RPMI7951 (cell line): ENCODE results near the gene MECR. TPM values are rescaled to one million over a fixed set of nuclear protein-coding genes. Genes with fewer than 3 reads are reported as not detected.
A peak's percentile ranks its signal among the peaks of the same experiment; 100 is the strongest.

ENCODE experiments used
- DNase-seq: peaks from one replicate; pipeline ENCODE4 v3.0.0-alpha.2; 2012; ENCODE audit warnings: low read depth
- total RNA-seq: library from RNA; depleted of rRNA; stranded (reverse); fragments of >200 nt; shearing (Covaris generic); gene quantifications from 2 replicates; pipeline ENCODE4 v1.2.3, GENCODE V29; 2014

Gene MECR
- total RNA-seq, 1 experiment from 2014 or later, result 34.0 TPM

- no peak for DNase-seq
Observed at GRCh38 chr1:29255134-29255666, 24.5 kb upstream of the MECR start.

GRCh38 chr1:29254346-29254745 is 23.6 kb upstream of the MECR start:
- DNase-seq, result no peak

- no peak for DNase-seq
Observed at GRCh38 chr1:29253180-29253579, 22.4 kb upstream of the MECR start.

GRCh38 chr1:29251164-29252124 is 20.7 kb upstream of the MECR start:
- no peak for DNase-seq

- DNase-seq, result no peak
Observed at GRCh38 chr1:29249951-29250581, 19.3 kb upstream of the MECR start.

GRCh38 chr1:29249170-29249691 is 18.5 kb upstream of the MECR start:
- DNase-seq, result peak; percentile 56

GRCh38 chr1:29248409-29248808 is 17.7 kb upstream of the MECR start:
- no peak for DNase-seq

GRCh38 chr1:29247571-29248273 is 17.0 kb upstream of the MECR start:
- no peak for DNase-seq

GRCh38 chr1:29247044-29247443 is 16.3 kb upstream of the MECR start:
- DNase-seq, result no peak

GRCh38 chr1:29245876-29246275 is 15.1 kb upstream of the MECR start:
- peak; percentile 59 for DNase-seq

GRCh38 chr1:29245261-29245660 is 14.5 kb upstream of the MECR start:
- no peak for DNase-seq

- peak; percentile 91 for DNase-seq
Observed at GRCh38 chr1:29243871-29244200, 13.1 kb upstream of the MECR start.

GRCh38 chr1:29243023-29243870 is 12.5 kb upstream of the MECR start:
- DNase-seq, result peak; percentile 90

- DNase-seq, result no peak
Observed at GRCh38 chr1:29240986-29241385, 10.3 kb upstream of the MECR start.

- no peak for DNase-seq
Observed at GRCh38 chr1:29240400-29240837, 9.7 kb upstream of the MECR start.

GRCh38 chr1:29239142-29239541 is 8.4 kb upstream of the MECR start:
- DNase-seq, result peak; percentile 78

GRCh38 chr1:29238620-29239002 is 7.9 kb upstream of the MECR start:
- DNase-seq, result no peak

- peak; percentile 66 for DNase-seq
Observed at GRCh38 chr1:29237852-29238619, 7.3 kb upstream of the MECR start.

GRCh38 chr1:29237129-29237821 is 6.5 kb upstream of the MECR start:
- DNase-seq, result peak; percentile 59

GRCh38 chr1:29236712-29237128 is 6.0 kb upstream of the MECR start:
- DNase-seq, result no peak
